Measurements from ENCODE around the gene TNFRSF13B. TPM values are rescaled to one million over a fixed set of nuclear protein-coding genes. Genes with fewer than 3 reads are reported as not detected.
"Not testable (repeated sequence)": the region's sequence is repeated elsewhere in the genome, so short reads cannot be mapped to it uniquely, and the experiment has no call there.

Gene TNFRSF13B
- polyA plus RNA-seq, 4 donors, result not detected

DNA sequence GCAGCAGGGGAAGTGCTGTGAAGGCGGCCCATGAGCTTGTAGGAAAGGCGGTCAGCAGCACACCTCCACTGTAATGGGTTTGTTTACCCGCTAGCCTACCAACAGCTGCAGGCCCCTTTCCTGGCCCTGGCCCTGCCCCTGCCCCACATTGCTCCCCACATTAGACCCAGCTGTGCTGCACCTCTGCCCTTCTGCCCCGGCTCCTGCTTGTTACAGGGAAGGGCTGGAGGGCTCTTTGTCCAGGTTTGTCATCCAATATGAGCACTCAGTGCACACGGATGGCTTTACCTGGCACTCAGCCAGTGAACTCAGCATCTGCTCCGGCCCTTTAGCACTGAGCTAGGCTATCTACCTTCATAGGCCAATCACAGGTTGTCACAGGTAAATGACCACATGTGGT lies 36.0 kb upstream of the TNFRSF13B start:
- DNase-seq (ENCODE audit: low read depth in 4 of 4, low spot score in 2 of 4), result not testable (repeated sequence)

DNA sequence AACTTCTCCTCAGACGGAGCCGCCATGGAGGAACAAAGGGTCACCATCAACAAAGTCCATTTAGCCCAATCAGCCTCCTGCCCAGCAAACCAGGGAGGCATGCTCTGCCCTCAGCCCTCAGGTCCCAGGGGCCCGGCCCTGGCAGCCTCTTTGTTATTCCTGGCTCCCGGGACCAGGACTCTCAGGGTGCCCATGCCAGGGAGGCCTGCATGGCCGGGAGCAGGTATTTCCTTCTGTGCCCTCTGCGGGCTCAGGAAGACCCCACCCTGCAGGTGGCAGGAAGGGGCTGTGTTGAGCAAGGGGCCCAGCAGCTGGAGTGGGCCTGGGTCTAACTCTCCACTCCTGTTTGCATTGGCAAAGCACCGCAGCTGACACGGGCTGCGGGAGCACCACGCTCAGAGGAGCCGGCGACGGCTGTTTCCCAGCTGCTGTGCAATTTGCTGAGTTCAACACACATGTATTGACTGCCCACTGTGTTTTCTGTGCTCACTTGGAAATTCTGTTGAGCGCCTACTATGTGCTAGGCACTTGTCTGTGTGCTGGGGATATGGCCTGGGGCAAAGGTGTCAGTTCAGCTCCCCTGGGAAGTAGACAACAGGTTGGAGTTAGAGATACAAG lies 33.2 kb upstream of the TNFRSF13B start:
- not testable (repeated sequence) for DNase-seq (ENCODE audit: low read depth in 4 of 4, low spot score in 2 of 4)

DNA sequence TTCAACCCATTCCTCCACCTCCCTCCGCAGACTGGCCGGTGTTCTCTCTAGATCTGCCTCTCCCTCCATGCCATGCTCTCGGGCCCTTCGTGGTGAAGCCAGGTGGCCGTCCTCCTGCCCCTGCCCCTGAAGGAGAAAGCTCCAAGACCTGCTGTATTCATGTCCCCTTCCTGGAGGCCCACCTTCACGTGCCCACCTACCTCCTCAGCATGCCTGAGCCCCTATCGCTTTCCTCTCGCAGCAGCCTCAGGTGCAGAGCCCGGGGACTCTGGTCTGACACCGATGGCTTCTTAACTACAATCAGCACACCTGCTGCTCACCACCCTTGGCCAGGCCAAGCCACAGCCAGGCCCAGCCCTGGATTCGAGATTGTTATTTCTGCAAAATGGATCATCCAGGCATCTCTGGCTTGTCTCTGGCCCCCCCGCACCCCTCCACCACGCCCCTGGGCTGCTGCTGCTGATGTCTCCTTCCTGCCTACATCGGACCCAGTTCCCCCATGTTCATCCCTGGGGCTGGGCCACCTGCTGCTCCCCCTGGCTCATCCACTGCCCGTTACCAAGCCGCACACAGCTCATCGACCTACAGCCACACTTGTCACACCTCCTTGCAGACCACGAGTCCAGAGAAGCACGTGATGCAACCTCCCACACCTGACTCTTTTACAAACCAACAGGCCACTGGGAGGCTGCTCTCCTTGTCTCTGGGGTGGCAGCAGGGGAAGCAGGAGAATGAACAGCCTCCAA lies 32.5 kb upstream of the TNFRSF13B start:
- DNase-seq (ENCODE audit: low read depth in 4 of 4, low spot score in 2 of 4), result no peak

DNA sequence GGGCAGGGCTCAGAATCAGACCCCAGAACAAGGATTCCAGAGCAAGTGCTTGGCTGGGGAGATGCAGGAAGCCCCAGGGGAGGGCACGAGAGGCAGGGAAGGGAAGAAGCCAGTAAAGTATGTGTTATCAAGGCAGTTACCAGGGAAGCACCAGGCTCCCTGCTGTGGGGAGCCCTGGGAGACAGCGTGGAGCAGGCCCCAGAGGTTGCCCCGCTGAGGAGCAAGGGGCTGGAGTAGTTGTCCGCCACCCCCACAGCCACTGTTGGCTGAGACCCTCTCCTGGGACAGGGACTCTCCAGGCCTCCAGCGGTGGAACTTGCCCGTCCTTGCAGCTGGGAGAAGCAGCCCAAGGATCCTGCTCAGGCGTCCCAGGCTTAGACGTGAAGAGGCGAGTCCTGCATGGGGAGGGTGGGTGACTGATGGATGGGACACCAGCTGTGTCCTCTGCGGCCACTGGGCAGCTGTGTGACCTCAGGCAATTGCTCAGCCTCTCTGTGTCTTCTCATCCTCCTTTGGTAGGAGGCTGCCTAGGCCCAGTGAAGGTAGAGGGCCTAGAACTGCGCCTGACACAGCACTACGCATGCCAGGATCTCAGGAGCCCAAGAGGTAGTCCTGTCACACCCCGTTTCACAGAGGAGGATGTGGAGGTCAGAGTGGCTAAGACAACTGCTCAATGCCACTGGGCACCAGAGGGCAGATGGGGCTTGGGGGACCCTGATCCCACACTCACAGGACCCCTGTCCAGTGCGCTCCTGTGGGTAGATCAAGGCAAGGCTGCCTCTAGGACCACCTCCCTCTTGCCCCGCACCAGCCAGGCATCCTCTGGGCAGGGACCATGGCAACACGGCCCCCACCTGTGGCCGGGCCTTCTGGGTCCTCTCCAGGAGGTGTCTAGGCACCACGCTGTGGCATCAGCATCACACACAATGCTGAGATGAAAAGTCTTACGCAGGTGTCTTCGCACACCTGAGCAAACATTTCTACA lies 31.1 kb upstream of the TNFRSF13B start:
- DNase-seq (ENCODE audit: low read depth in 4 of 4, low spot score in 2 of 4), result not testable (repeated sequence)

DNA sequence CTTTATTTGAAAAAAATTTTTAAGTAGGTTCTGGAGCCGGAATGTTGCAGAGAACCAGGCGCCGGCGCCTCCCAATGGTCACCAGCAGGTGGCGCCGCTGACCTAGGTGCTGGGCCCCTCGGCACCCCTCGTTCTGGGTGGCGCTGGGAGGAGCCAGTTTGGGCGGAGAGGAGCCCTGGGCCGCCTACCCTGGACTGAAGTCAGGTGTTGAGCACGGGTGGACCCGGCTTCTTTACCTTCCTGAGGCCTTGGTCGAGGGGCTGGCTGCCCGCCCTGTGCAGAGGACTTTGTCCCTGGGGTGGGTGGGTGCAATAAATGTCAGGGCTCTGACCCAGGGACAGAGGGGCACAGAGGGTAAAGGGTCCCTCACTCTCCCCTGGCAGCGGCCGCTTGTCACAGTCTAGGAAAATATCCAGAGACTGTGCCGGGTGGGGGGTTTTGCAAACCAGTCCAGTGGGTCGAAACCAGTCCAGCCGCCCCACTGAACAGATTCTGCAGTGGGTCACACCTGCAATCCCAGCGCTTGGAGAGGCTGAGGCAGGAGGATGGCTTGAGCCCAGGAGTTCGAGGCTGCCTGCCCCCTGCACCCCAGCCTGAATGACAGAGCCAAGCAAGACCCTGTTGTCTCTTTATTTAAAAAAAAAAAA lies 30.1 kb upstream of the TNFRSF13B start:
- DNase-seq (ENCODE audit: low read depth in 4 of 4, low spot score in 2 of 4), result peak in 3 of 4 donors; percentile 30 to 59 (median 49)

DNA sequence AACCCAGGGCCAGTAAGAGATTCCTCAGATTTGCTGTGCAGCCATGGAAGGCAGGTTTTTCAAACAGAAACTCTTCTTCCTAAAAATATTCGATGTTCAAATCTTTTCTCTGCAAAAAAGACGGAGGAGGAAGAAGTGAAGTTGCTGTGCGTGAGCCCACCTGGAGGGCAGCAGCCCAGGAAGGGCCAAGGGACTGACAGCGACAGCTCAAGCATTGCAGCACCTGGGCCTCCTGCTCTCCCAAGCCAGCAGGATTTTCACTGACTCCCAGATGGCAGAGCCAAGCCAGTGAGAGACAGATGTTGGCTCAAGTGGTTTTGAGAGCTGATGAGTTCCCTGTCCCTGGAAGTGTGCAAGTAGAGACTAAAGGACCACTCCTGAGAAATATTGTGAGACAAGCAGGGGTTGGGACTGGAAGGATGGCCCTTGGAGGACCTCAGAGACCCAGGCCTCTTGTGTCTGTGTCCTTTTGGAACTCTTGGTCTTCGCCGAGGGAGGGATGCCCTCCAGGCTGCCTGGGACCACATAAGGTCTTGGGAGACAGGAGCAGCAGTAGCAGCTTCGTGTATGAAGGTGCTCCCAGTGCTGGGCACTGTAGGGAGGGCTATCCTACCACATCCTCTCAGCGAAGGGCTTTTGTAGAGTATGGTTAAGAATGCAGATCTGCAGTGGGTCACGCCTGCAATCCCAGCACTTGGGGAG lies 29.3 kb upstream of the TNFRSF13B start:
- no peak for DNase-seq (ENCODE audit: low read depth in 4 of 4, low spot score in 2 of 4)

DNA sequence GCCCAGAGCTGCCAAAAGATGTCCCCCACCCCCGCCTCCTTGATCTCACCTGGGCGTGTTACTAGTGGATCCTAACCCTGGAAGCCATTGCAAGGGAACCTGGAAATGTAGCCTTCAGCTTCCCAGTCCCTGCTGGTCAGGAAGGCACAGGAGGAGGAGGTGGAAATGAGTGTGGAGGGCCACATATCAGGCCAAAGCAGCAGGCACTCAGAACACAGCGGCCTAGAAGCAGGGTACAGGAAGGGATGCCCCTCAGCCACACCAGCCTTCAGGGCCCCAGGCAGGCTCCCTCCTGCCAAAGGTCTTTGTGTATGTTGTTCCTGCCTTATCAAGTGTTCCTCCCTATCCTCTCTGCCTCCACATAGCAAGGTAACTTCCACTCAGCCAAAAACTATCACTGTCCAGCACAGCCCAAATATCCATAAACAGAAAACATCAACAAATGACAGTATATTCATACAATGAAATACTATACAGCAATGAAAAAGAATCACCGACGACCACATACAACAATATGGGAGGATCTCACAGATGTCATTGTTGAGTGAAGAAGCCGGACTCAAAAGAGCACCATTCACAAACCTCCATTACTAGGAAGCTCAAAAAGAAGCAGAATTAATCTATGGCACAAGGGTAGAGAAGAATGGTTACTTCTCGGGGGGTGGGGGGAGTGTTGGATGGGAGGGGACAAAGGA lies 28.2 kb upstream of the TNFRSF13B start:
- DNase-seq (ENCODE audit: low read depth in 4 of 4, low spot score in 2 of 4), result no peak

DNA sequence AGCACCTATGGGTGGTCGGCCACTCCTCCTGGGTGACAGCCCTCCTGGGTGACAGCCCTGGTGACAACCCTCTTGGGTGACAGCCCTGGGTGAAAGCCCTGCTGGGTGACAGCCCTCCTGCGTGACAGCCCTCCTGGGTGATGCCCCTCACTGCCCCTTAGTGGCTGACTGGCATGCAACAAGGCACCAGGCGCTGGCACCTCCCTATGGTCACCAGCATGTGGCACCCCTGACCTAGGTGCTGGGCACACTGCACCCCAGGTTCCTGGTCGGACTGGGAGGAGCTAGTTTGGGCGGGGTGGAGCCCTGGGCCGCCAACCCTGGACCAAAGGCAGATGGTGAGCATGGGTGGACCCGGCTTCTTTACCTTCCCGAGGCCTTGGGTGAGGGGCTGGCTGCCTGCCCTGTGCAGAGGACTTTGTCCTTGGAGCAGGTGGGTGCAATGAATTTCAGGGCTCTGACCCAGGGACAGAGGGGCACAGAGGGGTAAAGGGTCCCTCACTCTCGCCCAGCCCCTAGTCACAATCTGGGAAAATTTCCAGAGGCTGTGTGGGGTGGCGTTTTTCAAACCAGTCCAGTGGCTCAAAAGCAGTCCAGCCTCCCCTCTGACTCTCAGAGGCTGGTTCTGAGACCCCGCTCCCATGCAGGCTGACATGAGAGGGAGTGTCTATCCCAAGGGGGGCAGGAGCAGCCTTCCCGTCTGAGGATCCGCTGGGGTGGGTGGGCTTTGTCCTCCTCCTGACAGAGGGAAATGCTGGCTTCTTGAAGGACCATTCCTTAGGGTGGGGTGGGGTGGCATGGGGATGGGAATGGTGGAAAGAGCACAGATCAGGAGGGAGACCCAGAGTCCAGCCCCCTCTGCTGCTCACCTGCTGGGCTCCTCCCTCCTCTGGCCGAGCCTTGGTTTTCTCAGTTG lies 25.9 kb upstream of the TNFRSF13B start:
- DNase-seq (ENCODE audit: low read depth in 4 of 4, low spot score in 2 of 4), result no peak

DNA sequence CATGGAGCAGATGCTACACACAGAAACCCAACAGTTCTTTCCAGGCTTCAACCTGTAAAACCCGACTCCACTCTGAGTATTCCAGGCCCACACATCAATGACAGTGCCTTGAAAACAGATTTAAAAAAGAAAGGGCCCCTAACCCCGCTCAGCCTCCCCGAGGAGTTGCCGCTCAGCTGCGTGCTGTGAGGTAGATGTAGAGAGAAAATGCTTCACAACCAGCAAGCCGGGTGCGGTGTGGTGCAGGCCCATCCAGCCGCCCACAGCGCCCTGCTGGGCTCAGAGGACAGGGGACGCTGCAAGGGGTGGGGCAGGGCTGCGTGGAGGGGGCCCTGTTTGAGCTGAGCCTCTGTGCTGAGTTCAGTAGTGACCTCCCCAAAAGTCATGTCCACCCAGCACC lies 24.8 kb upstream of the TNFRSF13B start:
- not testable (repeated sequence) for DNase-seq (ENCODE audit: low read depth in 4 of 4, low spot score in 2 of 4)

DNA sequence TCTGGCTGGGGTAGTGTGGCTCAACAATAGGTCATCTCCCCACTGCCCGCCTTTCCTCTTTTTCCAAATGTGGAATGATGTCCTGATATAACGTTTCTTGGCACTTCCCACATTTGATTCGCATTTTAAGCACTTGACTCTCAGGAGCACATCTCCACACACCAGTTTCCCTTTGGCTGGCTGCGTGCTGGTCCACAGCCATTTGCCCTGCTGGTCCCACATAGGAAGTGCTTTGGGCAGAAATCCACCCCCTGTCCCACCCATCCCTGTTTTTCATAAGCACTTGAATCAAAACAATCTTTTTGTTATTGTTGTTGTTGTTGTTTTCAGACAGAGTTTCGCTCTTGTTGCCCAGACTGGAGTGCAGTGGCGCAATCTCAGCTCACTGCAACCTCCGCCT lies 24.0 kb upstream of the TNFRSF13B start:
- DNase-seq (ENCODE audit: low read depth in 4 of 4, low spot score in 2 of 4), result no peak

DNA sequence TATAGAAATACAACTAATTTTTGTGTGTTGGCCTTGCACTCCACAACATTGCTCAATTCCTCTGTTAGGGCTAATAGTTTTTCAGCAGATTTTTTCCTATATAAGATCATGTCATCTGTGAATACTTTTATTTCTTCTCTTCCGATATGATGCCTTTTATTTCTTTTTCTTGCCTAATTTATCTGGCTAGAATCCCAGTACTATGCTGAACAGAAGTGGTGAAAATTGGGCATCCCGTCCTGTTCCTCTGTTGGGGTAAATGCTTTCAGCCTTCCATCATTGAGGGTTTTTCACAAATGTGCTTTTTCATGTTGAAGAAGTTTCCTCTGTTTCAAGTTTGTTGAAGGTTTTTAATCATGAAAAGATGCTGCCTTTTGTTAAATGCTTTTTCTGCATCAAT lies 22.7 kb upstream of the TNFRSF13B start:
- DNase-seq (ENCODE audit: low read depth in 4 of 4, low spot score in 2 of 4), result no peak

DNA sequence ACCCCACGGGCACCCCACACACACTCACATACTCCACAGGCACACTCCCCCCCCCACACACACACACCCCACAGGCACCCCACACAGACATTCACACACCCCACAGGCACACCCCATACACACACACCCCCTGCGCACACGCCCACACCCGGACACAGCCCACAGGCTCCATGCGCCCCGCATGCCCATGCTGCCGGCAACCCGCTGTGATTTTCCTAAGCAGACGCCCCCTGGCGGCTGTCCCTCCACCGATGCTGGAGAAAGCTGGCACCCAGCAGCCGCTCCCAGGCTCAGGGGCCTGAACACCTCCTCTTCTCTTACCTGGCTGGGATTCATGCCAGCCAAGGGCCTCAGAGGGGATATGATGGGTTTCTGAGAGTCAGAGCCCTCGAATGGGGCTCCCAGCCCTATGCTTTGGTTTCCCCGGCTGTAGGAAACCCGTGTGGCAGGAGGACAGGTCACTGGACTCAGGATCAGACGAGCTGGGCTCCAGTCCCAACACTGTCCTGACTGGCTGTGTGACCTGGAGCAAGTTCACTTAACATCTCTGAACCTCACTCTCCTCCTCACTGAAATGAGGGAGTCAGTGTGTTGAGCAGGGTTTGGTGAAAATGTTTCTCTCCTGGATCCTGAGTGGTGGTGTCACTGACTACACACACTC lies 19.6 kb upstream of the TNFRSF13B start:
- peak in 3 of 4 donors; percentile 45 to 48 (median 47) for DNase-seq (ENCODE audit: low read depth in 4 of 4, low spot score in 2 of 4)

DNA sequence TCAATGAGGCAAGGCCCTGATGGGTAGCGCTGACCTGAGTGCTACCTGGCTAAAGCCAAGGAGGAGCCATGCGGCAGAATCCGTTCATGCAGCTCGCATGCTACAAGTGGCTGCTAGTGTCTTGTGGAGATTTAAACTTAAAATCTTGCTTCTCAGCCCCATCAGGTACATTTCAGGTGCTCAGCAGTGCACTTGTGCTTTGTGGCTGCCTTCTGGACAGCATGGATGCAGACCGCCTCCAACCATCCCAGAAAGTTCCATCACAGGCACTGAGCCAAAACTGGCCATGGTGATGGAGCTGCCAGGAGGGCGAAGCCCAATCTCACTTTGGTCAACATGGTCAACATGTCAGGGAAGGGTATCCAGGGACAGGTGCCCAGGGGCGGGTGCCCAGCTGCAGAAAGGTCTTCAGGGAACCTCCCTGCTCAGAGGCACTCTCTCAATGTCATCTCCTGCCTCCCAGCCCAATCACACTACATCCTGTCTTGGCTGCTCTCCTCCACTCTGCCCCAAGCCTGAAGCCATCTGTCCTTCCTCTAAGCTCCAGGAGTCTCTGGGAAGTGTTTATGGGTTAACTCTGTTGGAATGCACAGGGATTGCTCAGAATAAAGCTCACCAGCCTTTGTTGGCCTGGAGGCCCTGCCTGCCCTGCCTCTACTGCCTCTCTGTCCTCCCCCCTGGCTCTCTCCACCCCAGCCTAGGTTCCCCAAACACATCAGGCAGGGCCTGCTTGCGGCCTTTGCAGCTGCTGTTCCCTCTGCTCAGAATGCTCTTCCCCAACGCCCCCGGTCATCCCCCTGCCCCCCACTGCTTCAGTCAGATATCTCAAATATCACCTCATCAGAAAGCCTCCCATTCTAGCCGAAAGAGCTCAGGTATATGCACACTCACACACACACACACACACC lies 18.3 kb upstream of the TNFRSF13B start:
- DNase-seq (ENCODE audit: low read depth in 4 of 4, low spot score in 2 of 4), result no peak

DNA sequence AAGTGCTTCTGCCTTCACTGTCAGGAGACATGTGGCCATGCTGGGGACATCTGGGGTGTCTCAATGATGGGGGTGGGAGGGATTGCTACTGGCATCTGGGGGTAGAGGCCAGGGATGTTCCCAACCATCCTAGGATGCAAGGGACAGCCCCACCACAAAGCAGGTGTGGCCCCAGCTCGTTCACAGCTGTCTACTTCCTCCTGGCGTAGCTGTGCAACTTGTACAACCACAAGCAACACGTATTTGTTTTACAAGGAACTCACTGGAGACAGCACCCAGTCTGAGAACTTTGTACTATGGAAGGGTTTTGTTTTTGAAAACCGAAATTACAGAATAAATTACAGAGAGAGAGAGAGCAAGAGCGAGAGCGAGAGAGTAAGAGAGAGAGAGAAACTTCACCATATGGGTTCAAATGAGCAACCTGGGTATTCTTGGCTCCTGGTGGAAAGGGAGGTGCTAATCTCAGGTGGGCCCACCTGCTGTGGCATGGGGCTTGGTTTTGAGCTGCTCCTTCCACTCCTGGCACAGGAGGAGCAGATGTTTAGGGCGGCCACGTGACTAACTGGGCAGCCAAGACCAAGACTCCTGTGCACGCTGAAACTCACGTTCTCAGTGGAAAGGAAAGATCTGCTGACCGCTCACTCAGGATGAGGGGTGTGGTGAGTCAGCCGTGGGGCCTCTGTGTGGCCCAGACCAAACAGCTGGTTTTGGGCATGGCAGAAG lies 17.5 kb upstream of the TNFRSF13B start:
- no peak for DNase-seq (ENCODE audit: low read depth in 4 of 4, low spot score in 2 of 4)

DNA sequence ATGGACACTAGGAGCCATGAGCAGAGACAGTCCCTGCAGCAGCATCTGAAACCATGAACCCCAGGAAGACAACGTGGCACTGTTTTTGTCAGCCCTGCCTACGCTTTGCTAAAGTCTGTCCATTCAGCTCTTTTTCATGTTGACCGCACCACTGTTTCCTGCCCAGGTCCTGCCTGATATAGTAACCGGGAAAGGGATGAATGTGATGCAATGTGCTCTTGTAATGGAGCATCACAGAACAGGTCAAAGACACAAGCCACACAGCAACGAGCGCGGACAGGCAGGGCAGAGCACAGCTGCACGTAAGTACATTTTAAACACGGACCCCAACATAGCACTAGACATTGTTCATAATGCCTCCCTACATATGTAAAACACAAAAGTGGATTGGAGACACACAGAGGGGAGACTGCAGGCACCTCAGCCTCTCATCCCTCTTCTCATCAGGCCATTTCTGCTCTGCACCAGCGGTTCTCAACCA lies 16.9 kb upstream of the TNFRSF13B start:
- DNase-seq (ENCODE audit: low read depth in 4 of 4, low spot score in 2 of 4), result no peak

Measured in left renal cortex interstitium (tissue), 4 donors.